GM12878 (cell line): ENCODE measurements around the gene NPL. TPM values are rescaled to one million over a fixed set of nuclear protein-coding genes. Genes with fewer than 3 reads are reported as not detected.

Experiments used
- ATAC-seq: fragments of 200-7000 bp; cut with Tn5 transposase; 3 replicates; pipeline ENCODE4 v1.9.1; 2020; ENCODE audit warnings: mild to moderate bottlenecking, moderate library complexity
- BruUV-seq: library from RNA; stranded (reverse); fragments of 400-500 nt; replicated peaks from 2 replicates; lab custom pipeline; 2021; lab: Mats Ljungman, UMichigan
- CTCF ChIA-PET: fragments of 300-600 bp; sonication (Branson Sonifier 250); formaldehyde crosslinking; extraction: SDS; loops from one replicate; lab custom pipeline; 2021; ENCODE audit warnings: inconsistent platforms; lab: Yijun Ruan, JAX
- POLR2A ChIA-PET: fragments of 350-600 bp; formaldehyde crosslinking; extraction: SDS; loops from one replicate; lab custom pipeline; 2021; ENCODE audit warnings: inconsistent platforms; lab: Charles Lee
- RAD21 ChIA-PET: fragments of 300-600 bp; sonication (Branson Sonifier 250); formaldehyde crosslinking; loops from one replicate; lab custom pipeline; 2023; ENCODE audit warnings: antibody characterized with exemption; ENCODE audit not compliant: unreplicated experiment; lab: Charles Lee
- SMC1A ChIA-PET: fragments of 300-600 bp; sonication (Branson Sonifier 250); formaldehyde crosslinking; loops from one replicate; lab custom pipeline; 2023; ENCODE audit not compliant: unreplicated experiment, uncharacterized antibody; lab: Charles Lee
- DNase-seq: peaks from one replicate; pipeline ENCODE4 v3.0.0-alpha.2; 2011; ENCODE audit warnings: low read depth, low spot score
- FAIRE-seq: peaks from 3 replicates; lab custom pipeline; 2011; peaks lifted over from hg19 to GRCh38; lab: Jason Lieb, UNC
- H2AFZ ChIP-seq: 2 replicates; pipeline ENCODE4 v1.6.0; 2011; ENCODE audit warnings: low read depth, low read length, control low read depth; ENCODE audit not compliant: control insufficient read depth
- H3K27ac ChIP-seq: 2 replicates; pipeline ENCODE4 v1.5.1; 2011; ENCODE audit warnings: control low read depth; ENCODE audit not compliant: control insufficient read depth, insufficient read depth
- H3K27me3 ChIP-seq, 2 experiments: replicated peaks in 1 of 2; 2 replicates each; pipeline versions ENCODE4 v1.6.0 to v1.6.1; 2011; ENCODE audit warnings: low read length in 1 of 2; ENCODE audit not compliant: control insufficient read depth in 2 of 2, insufficient read depth in 2 of 2
- H3K36me3 ChIP-seq, 2 experiments: 2 replicates each; pipeline ENCODE4 v1.5.1; 2011; ENCODE audit warnings: low read length in 1 of 2; ENCODE audit not compliant: control insufficient read depth in 2 of 2, insufficient read depth in 2 of 2
- H3K4me1 ChIP-seq: 2 replicates; pipeline ENCODE4 v1.6.1; 2011; ENCODE audit warnings: mild to moderate bottlenecking, low read length, moderate library complexity, mixed read lengths; ENCODE audit not compliant: control insufficient read depth, insufficient read depth
- H3K4me2 ChIP-seq: 2 replicates; pipeline ENCODE4 v1.6.0; 2011; ENCODE audit warnings: control low read depth; ENCODE audit not compliant: control insufficient read depth, insufficient read depth
- H3K4me3 ChIP-seq: fragments of 200-600 bp; sonication (generic); 2 replicates; pipeline ENCODE4 v1.5.1; 2016
- H3K79me2 ChIP-seq: 2 replicates; pipeline ENCODE4 v1.6.0; 2011; ENCODE audit warnings: low read length; ENCODE audit not compliant: control insufficient read depth, insufficient read depth
- H3K9ac ChIP-seq: 2 replicates; pipeline ENCODE4 v1.8.0; 2011; ENCODE audit warnings: low read length, control low read depth, mixed read lengths; ENCODE audit not compliant: control insufficient read depth, insufficient read depth
- H3K9me3 ChIP-seq: replicated peaks from 3 replicates; pipeline ENCODE4 v1.5.1; 2011; ENCODE audit warnings: mild to moderate bottlenecking, low read length; ENCODE audit not compliant: control insufficient read depth, insufficient read depth
- H4K20me1 ChIP-seq: 2 replicates; pipeline ENCODE4 v1.6.0; 2011; ENCODE audit not compliant: control insufficient read depth, insufficient read depth
- CREM ChIP-seq: IDR thresholded peaks from 2 replicates; pipeline ENCODE4 v1.6.1; 2014; ENCODE audit warnings: antibody characterized with exemption, low read depth
- IRF4 ChIP-seq: IDR thresholded peaks from 2 replicates; pipeline ENCODE4 v1.6.1; 2011; ENCODE audit warnings: low read depth, low read length
- MLLT1 ChIP-seq: fragments of 450-650 bp; IDR thresholded peaks from 2 replicates; pipeline ENCODE4 v1.6.1; 2016; ENCODE audit warnings: mild to moderate bottlenecking
- NFYB ChIP-seq: IDR thresholded peaks from 2 replicates; pipeline ENCODE4 v1.6.1; 2011; ENCODE audit warnings: low read depth, mild to moderate bottlenecking, low read length, improper control_type of control experiment, moderate library complexity; ENCODE audit not compliant: insufficient read depth
- NR2F1 ChIP-seq: fragments of 450-650 bp; conservative IDR thresholded peaks from 2 replicates; pipeline ENCODE4 v1.6.1; 2017; ENCODE audit warnings: mild to moderate bottlenecking
- PML ChIP-seq: IDR thresholded peaks from 2 replicates; pipeline ENCODE4 v1.6.1; 2012; ENCODE audit warnings: low read length, inconsistent platforms
- RUNX3 ChIP-seq: IDR thresholded peaks from 2 replicates; pipeline ENCODE4 v1.6.1; 2012; ENCODE audit warnings: low read length, inconsistent platforms
- ZNF207 ChIP-seq: fragments of 450-650 bp; IDR thresholded peaks from 2 replicates; pipeline ENCODE4 v1.6.1; 2014; ENCODE audit warnings: antibody characterized with exemption, mild to moderate bottlenecking, borderline replicate concordance
- ZNF592 ChIP-seq: fragments of 450-650 bp; IDR thresholded peaks from 2 replicates; pipeline ENCODE4 v1.6.1; 2017; ENCODE audit warnings: mild to moderate bottlenecking, moderate library complexity
- WGBS: methylation state at CpG from one replicate; pipeline ENCODE4 v1.1.6; 2016; ENCODE audit warnings: low lambda C conversion rate; ENCODE audit not compliant: insufficient replicate concordance, insufficient coverage; ENCODE audit errors: missing lambda C conversion rate; 5-methylcytosine and 5-hydroxymethylcytosine counted together
- in situ Hi-C: fragments of 300-500 bp; cut with MboI; formaldehyde crosslinking; loops from 9 replicates; pipeline ENCODE4 v1.14.3; 2018; ENCODE audit warnings: mixed read lengths
- intact Hi-C: fragments of 100-400 bp; cut with micrococcal nuclease; formaldehyde crosslinking; loops from one replicate; pipeline ENCODE4 v1.14.2; 2022; ENCODE audit not compliant: unreplicated experiment
- polyA plus RNA-seq, 11 experiments: library from polyadenylated mRNA; depleted of rRNA in 4 of 11; unstranded in 6 of 11; stranded (reverse) in 5 of 11; fragments of >200 nt; fragmentation: Nextera tagmentation in 4 of 11; fragmentation: Illumina TruSeq in 1 of 11; extraction: Ambion mirVana in 4 of 11; extraction: Trizol in 1 of 11; gene quantifications; 1 replicate in 1 of 11; 2 replicates in 10 of 11; pipeline versions ENCODE4 v1.2.1 to v1.2.3, GENCODE V29; 2011 to 2016; ENCODE audit warnings: inconsistent platforms in 2 of 11, missing spikeins in 2 of 11, low read depth in 1 of 11
- total RNA-seq, 4 experiments: library from RNA; depleted of rRNA in 3 of 4; stranded (reverse); fragments of >200 nt in 3 of 4; fragmentation: Illumina TruSeq in 1 of 4; extraction: Trizol in 1 of 4; gene quantifications; 2 replicates each; pipeline versions ENCODE4 v1.2.1 to v1.2.3, GENCODE V29; 2013 to 2021
- TF ChIP-seq, protein P1 (sequence below): IDR thresholded peaks from 2 replicates; pipeline ENCODE4 v1.6.1; 2011; ENCODE audit warnings: low read depth, low read length, improper control_type of control experiment, borderline replicate concordance
- TF ChIP-seq, protein P2 (sequence below): IDR thresholded peaks from 2 replicates; pipeline ENCODE4 v1.6.1; 2012; ENCODE audit warnings: low read depth, low read length, improper control_type of control experiment
- TF ChIP-seq, protein P3 (sequence below): IDR thresholded peaks from 2 replicates; pipeline ENCODE4 v1.6.1; 2012; ENCODE audit warnings: mild to moderate bottlenecking, low read depth, low read length

NPL gene
- total and polyA plus RNA-seq, 10 of the 15 experiments (the other 5 are each of a cell fraction or from before 2014, with no cell fraction given), result 5.3 to 19.2 (median 10.0) TPM

DNA sequence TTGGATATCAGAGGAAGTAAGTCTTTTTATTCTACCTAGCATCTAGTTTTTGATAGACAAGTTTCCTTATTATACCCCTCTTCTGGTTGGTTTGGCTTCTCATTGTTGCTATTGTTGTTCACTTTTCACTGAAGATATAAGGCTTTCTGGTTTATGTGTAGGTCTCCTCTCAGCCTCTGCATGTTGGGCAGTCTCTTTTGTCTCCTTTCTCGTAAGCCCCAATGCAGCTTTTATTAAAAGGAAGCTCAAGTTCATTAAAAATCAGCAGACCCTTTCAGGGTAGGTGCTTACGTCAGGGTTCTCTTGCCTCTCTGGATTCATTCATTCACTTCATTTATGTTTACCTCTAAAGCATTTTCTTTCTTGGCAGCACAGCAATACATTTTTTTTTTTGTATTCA lies 44.8 kb downstream of the NPL start (continued):
- no peak for TF ChIP-seq ZNF592
- no peak for TF ChIP-seq CREM

DNA sequence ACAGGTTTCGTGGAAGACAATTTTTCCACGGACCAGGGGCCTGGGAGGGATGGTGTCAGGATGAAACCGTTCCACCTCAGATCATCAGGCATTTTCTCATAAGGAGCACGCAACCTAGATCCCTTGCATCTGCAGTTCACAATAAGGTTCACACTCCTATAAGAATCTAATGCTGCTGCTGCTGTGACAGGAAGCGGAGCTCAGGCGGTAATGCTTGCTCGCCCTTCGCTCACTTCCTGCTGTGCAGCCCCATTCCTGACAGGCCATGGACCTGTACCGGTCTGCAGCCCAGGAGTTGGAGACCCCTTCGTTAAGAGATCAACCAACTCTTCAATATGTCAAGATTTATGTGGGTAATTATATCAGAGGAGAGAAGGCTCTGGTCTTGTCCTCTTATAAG lies 46.2 kb downstream of the NPL start:
- Histone ChIP-seq H4K20me1 (peaks cover 5% of the 10 kb centered on the region), H3K36me3 (no peaks in the 10 kb centered on the region; a peak in 1 of 4 replicates), H3K9ac (no peak overlapping the region), H3K27me3 (no peaks in the 10 kb centered on the region), H3K4me3 (no peak overlapping the region), H3K9me3 (no peaks in the 10 kb centered on the region), H3K79me2 (peaks cover 16% of the 10 kb centered on the region), H3K4me2 (no peak overlapping the region), H3K4me1 (no peaks in the 10 kb centered on the region), H2AFZ (no peak overlapping the region), H3K27ac (no peak overlapping the region)
- FAIRE-seq, result no peak
- ChIA-PET CTCF (no interaction called here), POLR2A (no interaction called here), SMC1A (no interaction called here), RAD21 (no interaction called here)
- WGBS, result 78% methylated on average over 10 of the region's 10 CpGs
- ATAC-seq, result no peak
- TF ChIP-seq PML (no peak), IRF4 (no peak), CREM (no peak), RUNX3 (no peak), ZNF207 (no peak), NFYB (no peak), NR2F1 (no peak), MLLT1 (no peak)
- TF ChIP-seq, protein P1, sequence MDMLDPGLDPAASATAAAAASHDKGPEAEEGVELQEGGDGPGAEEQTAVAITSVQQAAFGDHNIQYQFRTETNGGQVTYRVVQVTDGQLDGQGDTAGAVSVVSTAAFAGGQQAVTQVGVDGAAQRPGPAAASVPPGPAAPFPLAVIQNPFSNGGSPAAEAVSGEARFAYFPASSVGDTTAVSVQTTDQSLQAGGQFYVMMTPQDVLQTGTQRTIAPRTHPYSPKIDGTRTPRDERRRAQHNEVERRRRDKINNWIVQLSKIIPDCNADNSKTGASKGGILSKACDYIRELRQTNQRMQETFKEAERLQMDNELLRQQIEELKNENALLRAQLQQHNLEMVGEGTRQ, result no peak
- TF ChIP-seq, protein P2, sequence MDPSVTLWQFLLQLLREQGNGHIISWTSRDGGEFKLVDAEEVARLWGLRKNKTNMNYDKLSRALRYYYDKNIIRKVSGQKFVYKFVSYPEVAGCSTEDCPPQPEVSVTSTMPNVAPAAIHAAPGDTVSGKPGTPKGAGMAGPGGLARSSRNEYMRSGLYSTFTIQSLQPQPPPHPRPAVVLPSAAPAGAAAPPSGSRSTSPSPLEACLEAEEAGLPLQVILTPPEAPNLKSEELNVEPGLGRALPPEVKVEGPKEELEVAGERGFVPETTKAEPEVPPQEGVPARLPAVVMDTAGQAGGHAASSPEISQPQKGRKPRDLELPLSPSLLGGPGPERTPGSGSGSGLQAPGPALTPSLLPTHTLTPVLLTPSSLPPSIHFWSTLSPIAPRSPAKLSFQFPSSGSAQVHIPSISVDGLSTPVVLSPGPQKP, result no peak
- TF ChIP-seq, protein P3, sequence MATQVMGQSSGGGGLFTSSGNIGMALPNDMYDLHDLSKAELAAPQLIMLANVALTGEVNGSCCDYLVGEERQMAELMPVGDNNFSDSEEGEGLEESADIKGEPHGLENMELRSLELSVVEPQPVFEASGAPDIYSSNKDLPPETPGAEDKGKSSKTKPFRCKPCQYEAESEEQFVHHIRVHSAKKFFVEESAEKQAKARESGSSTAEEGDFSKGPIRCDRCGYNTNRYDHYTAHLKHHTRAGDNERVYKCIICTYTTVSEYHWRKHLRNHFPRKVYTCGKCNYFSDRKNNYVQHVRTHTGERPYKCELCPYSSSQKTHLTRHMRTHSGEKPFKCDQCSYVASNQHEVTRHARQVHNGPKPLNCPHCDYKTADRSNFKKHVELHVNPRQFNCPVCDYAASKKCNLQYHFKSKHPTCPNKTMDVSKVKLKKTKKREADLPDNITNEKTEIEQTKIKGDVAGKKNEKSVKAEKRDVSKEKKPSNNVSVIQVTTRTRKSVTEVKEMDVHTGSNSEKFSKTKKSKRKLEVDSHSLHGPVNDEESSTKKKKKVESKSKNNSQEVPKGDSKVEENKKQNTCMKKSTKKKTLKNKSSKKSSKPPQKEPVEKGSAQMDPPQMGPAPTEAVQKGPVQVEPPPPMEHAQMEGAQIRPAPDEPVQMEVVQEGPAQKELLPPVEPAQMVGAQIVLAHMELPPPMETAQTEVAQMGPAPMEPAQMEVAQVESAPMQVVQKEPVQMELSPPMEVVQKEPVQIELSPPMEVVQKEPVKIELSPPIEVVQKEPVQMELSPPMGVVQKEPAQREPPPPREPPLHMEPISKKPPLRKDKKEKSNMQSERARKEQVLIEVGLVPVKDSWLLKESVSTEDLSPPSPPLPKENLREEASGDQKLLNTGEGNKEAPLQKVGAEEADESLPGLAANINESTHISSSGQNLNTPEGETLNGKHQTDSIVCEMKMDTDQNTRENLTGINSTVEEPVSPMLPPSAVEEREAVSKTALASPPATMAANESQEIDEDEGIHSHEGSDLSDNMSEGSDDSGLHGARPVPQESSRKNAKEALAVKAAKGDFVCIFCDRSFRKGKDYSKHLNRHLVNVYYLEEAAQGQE, result no peak
- no TSS peak for BruUV-seq
- no peak for DNase-seq
- intact Hi-C loops (loop anchor here (5.0 kb wide), 2 partner anchors 44 to 234 kb away; partner anchors contain the start of gene RGS16), in situ Hi-C loops (no loop called here)
